Fibroblast of pulmonary artery (primary cell): ENCODE results near the gene TYR.
A peak's percentile ranks its signal among the peaks of the same experiment; 100 is the strongest.

Experiments
- DNase-seq: peaks from one replicate; pipeline ENCODE4 v3.0.0-alpha.2; 2010; ENCODE audit warnings: low read depth
- H3K4me3 ChIP-seq: replicated peaks from 2 replicates; pipeline ENCODE4 v1.5.1; 2011; ENCODE audit warnings: low read depth, mild to moderate bottlenecking, control low read depth, low read length, moderate library complexity
- TF ChIP-seq, protein P1 (sequence below): IDR thresholded peaks from 2 replicates; pipeline ENCODE4 v1.5.1; 2011; ENCODE audit warnings: mild to moderate bottlenecking, control low read depth, low read length, inconsistent platforms; ENCODE audit errors: missing control alignments

The TYR gene

DNA sequence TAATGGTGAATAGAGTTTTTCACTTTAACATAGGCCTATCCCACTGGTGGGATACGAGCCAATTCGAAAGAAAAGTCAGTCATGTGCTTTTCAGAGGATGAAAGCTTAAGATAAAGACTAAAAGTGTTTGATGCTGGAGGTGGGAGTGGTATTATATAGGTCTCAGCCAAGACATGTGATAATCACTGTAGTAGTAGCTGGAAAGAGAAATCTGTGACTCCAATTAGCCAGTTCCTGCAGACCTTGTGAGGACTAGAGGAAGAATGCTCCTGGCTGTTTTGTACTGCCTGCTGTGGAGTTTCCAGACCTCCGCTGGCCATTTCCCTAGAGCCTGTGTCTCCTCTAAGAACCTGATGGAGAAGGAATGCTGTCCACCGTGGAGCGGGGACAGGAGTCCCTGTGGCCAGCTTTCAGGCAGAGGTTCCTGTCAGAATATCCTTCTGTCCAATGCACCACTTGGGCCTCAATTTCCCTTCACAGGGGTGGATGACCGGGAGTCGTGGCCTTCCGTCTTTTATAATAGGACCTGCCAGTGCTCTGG lies at the start of gene TYR:
Gene TYR (plus strand): TSS at position 185 of the 541 bp plus-strand sequence. CDS start 79 bp downstream, at position 264.
- TF ChIP-seq, protein P1, sequence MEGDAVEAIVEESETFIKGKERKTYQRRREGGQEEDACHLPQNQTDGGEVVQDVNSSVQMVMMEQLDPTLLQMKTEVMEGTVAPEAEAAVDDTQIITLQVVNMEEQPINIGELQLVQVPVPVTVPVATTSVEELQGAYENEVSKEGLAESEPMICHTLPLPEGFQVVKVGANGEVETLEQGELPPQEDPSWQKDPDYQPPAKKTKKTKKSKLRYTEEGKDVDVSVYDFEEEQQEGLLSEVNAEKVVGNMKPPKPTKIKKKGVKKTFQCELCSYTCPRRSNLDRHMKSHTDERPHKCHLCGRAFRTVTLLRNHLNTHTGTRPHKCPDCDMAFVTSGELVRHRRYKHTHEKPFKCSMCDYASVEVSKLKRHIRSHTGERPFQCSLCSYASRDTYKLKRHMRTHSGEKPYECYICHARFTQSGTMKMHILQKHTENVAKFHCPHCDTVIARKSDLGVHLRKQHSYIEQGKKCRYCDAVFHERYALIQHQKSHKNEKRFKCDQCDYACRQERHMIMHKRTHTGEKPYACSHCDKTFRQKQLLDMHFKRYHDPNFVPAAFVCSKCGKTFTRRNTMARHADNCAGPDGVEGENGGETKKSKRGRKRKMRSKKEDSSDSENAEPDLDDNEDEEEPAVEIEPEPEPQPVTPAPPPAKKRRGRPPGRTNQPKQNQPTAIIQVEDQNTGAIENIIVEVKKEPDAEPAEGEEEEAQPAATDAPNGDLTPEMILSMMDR = no peak
- no peak within 1 kb of the TSS for H3K4me3 ChIP-seq
- DNase-seq = no peak

DNA sequence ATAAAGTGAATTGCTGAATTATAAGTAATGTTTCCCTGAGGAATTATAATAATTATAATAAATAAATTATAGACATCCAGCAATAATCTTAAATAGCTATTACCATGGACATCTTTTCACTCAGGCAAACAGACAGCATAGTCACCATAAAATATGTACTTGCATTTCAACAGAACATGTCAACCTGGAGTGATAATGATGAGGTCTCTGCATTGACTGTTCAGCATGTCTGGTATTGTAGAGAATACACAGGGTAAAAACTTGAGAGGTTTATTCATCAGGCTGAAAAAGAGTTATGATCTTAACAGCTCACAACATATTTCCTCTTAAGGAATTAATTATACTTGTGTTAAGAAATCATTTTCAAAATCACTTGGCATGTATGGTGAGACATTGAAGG lies 41.1 kb upstream of the TYR start:
- no peak overlapping the region for H3K4me3 ChIP-seq
- TF ChIP-seq, protein P1 = no peak
- no peak for DNase-seq

GRCh38 chr11:89147229-89147628 lies 30.4 kb upstream of the TYR start:
- no peak overlapping the region for H3K4me3 ChIP-seq
- no peak for DNase-seq
- TF ChIP-seq, protein P1 = no peak

DNA sequence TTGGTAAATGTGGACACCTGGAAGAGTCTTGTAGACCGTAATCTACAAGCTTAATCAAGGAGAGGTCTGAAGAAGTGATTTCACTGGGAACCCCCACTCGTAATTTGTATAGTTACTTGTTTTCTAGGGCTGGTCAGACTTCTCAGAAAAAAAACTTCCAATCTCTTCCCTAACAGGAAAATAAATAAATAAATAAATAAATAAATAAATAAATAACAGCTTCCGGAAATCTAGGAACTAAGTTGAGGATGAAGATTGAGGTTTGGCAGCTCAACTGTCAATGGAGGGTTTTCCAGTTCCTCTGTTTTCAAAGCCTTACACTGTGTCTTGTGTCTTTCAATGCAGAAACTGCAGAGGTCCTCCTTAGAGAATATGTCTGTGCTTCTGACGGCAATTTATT lies 17.7 kb upstream of the TYR start:
- TF ChIP-seq, protein P1 = no peak

GRCh38 chr11:89161949-89162348 lies 15.7 kb upstream of the TYR start:
- DNase-seq = no peak
- H3K4me3 ChIP-seq = no peak overlapping the region
- TF ChIP-seq, protein P1 = no peak

More for the DNA sequence above, 17.7 kb upstream of the TYR start:
- no peak for DNase-seq
- no peak overlapping the region for H3K4me3 ChIP-seq

GRCh38 chr11:89163686-89164085 lies 14.0 kb upstream of the TYR start:
- no peak for DNase-seq
- H3K4me3 ChIP-seq = no peak overlapping the region
- TF ChIP-seq, protein P1 = no peak

DNA sequence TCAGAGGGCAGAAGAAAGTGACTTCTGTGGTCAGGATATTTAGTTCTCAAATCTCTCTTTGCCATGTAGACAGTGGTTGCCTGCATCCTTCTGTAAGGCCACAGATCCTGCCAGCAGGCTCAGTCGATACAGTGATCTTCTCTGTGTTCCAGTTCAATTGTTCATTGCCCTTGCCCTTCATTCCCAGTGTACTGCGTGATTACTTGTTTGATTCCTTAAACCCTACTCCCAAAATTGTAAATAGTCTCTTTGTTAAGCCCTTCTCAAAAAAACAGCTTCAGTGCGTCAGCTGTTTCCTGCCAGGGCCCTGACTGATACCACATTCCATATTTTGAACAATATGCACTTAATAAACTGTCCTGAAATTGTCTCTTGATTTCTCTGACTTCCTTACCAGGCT lies 9.3 kb upstream of the TYR start:
- no peak overlapping the region for H3K4me3 ChIP-seq
- peak; percentile 3 for DNase-seq
- TF ChIP-seq, protein P1 = no peak
